ENCODE data around the gene LEMD3. TPM values are rescaled to one million over a fixed set of nuclear protein-coding genes. Genes with fewer than 3 reads are reported as not detected.

Gene LEMD3
- total RNA-seq, 1 donor from 2014 or later = 27.2 TPM

- Mint-ChIP-seq H3K4me1 (ENCODE audit: unreplicated experiment) (peaks cover 6% of the 10 kb centered on the region), H3K9me3 (ENCODE audit: unreplicated experiment) (peaks cover 4% of the 10 kb centered on the region), H3K36me3 (ENCODE audit: unreplicated experiment) (peaks cover 3% of the 10 kb centered on the region), H3K27ac (ENCODE audit: unreplicated experiment) (no peak overlapping the region), H3K4me3 (ENCODE audit: unreplicated experiment) (no peak overlapping the region), H3K27me3 (ENCODE audit: unreplicated experiment) (no peaks in the 10 kb centered on the region)
- DNase-seq (ENCODE audit: extremely low spot score, unreplicated experiment) = no peak
- no peak for TF ChIP-seq CTCF (IDR thresholded peaks at IDR 0.05)
These were observed 36.5 kb downstream of the LEMD3 start for GRCh38 chr12:65205886-65206285.

- DNase-seq (ENCODE audit: extremely low spot score, unreplicated experiment) = no peak
- H3K27me3 Mint-ChIP-seq (ENCODE audit: unreplicated experiment) = no peaks in the 10 kb centered on the region
- peaks cover 7% of the 10 kb centered on the region for H3K36me3 Mint-ChIP-seq (ENCODE audit: unreplicated experiment)
- peaks cover 4% of the 10 kb centered on the region for H3K9me3 Mint-ChIP-seq (ENCODE audit: unreplicated experiment)
- no peak overlapping the region for H3K4me3 Mint-ChIP-seq (ENCODE audit: unreplicated experiment)
- H3K4me1 Mint-ChIP-seq (ENCODE audit: unreplicated experiment) = peaks cover 4% of the 10 kb centered on the region
- no peak overlapping the region for H3K27ac Mint-ChIP-seq (ENCODE audit: unreplicated experiment)
- TF ChIP-seq CTCF (IDR thresholded peaks at IDR 0.05) = no peak
These were observed 38.7 kb downstream of the LEMD3 start for GRCh38 chr12:65208125-65208524.

GRCh38 chr12:65208964-65209654 is 39.7 kb downstream of the LEMD3 start:
- H3K4me3 Mint-ChIP-seq (ENCODE audit: unreplicated experiment) = no peak overlapping the region
- no peak for DNase-seq (ENCODE audit: extremely low spot score, unreplicated experiment)
- H3K27ac Mint-ChIP-seq (ENCODE audit: unreplicated experiment) = peak overlapping the region; percentile 39
- H3K4me1 Mint-ChIP-seq (ENCODE audit: unreplicated experiment) = peaks cover 4% of the 10 kb centered on the region
- no peak for TF ChIP-seq CTCF (IDR thresholded peaks at IDR 0.05)
- no peaks in the 10 kb centered on the region for H3K9me3 Mint-ChIP-seq (ENCODE audit: unreplicated experiment)
- no peaks in the 10 kb centered on the region for H3K27me3 Mint-ChIP-seq (ENCODE audit: unreplicated experiment)
- peaks cover 10% of the 10 kb centered on the region for H3K36me3 Mint-ChIP-seq (ENCODE audit: unreplicated experiment)

GRCh38 chr12:65209655-65210043 is 40.3 kb downstream of the LEMD3 start:
- Mint-ChIP-seq H3K4me1 (ENCODE audit: unreplicated experiment) (peaks cover 4% of the 10 kb centered on the region), H3K4me3 (ENCODE audit: unreplicated experiment) (no peak overlapping the region), H3K27ac (ENCODE audit: unreplicated experiment) (peak overlapping the region; percentile 39), H3K27me3 (ENCODE audit: unreplicated experiment) (no peaks in the 10 kb centered on the region), H3K36me3 (ENCODE audit: unreplicated experiment) (peaks cover 10% of the 10 kb centered on the region), H3K9me3 (ENCODE audit: unreplicated experiment) (no peaks in the 10 kb centered on the region)
- DNase-seq (ENCODE audit: extremely low spot score, unreplicated experiment) = no peak
- no peak for TF ChIP-seq CTCF (IDR thresholded peaks at IDR 0.05)

GRCh38 chr12:65217086-65217485 is 47.7 kb downstream of the LEMD3 start:
- Mint-ChIP-seq H3K4me3 (ENCODE audit: unreplicated experiment) (no peak overlapping the region), H3K27me3 (ENCODE audit: unreplicated experiment) (no peaks in the 10 kb centered on the region), H3K9me3 (ENCODE audit: unreplicated experiment) (peaks cover 18% of the 10 kb centered on the region), H3K27ac (ENCODE audit: unreplicated experiment) (no peak overlapping the region), H3K36me3 (ENCODE audit: unreplicated experiment) (peaks cover 36% of the 10 kb centered on the region), H3K4me1 (ENCODE audit: unreplicated experiment) (no peaks in the 10 kb centered on the region)
- no peak for TF ChIP-seq CTCF (IDR thresholded peaks at IDR 0.05)
- no peak for DNase-seq (ENCODE audit: extremely low spot score, unreplicated experiment)
